IMR-90 (cell line): ENCODE results near the gene ZFR. TPM values are rescaled to one million over a fixed set of nuclear protein-coding genes. Genes with fewer than 3 reads are reported as not detected.

Source experiments
- ATAC-seq: fragments of 200-7000 bp; cut with Tn5 transposase; 2 replicates; pipeline ENCODE4 v1.9.1; 2020; ENCODE audit warnings: low read depth, mild to moderate bottlenecking, moderate library complexity
- BruUV-seq: library from RNA; stranded (reverse); fragments of 400-500 nt; replicated peaks from 2 replicates; lab custom pipeline; 2021; lab: Mats Ljungman, UMichigan
- CTCF ChIA-PET: fragments of 300-600 bp; formaldehyde crosslinking; extraction: SDS; loops from one replicate; lab custom pipeline; 2021; ENCODE audit warnings: antibody characterized with exemption; lab: Yijun Ruan, JAX
- POLR2A ChIA-PET: fragments of 300-600 bp; sonication (Branson Sonifier 250); formaldehyde crosslinking; loops from one replicate; lab custom pipeline; 2022; ENCODE audit warnings: antibody characterized with exemption; ENCODE audit not compliant: unreplicated experiment; lab: Charles Lee
- DNase-seq: peaks from one replicate; pipeline ENCODE4 v3.0.0; 2013
- H2AFZ ChIP-seq: replicated peaks from 2 replicates; pipeline ENCODE3; 2013; ENCODE audit warnings: low read length, mild to moderate bottlenecking; ENCODE audit not compliant: poor library complexity
- H2AK5ac ChIP-seq: 2 replicates; pipeline ENCODE4 v1.6.1; 2013; ENCODE audit warnings: low read depth, low read length, inconsistent platforms
- H2AK9ac ChIP-seq: replicated peaks from 2 replicates; pipeline ENCODE3; 2013; ENCODE audit warnings: mild to moderate bottlenecking, low read depth, low read length, moderate library complexity; ENCODE audit not compliant: poor library complexity
- H2BK120ac ChIP-seq: 2 replicates; pipeline ENCODE4 v1.6.1; 2013; ENCODE audit warnings: low read depth, low read length, inconsistent platforms
- H2BK15ac ChIP-seq: 3 replicates; pipeline ENCODE4 v1.6.1; 2013; ENCODE audit warnings: low read depth, low read length, inconsistent platforms
- H2BK20ac ChIP-seq: 2 replicates; pipeline ENCODE4 v1.6.1; 2013; ENCODE audit warnings: low read depth, mild to moderate bottlenecking, inconsistent platforms, low read length, moderate library complexity
- H2BK5ac ChIP-seq: 2 replicates; pipeline ENCODE4 v1.6.1; 2013; ENCODE audit warnings: mild to moderate bottlenecking, low read depth, low read length, inconsistent platforms; ENCODE audit not compliant: poor library complexity, severe bottlenecking
- H3K14ac ChIP-seq: replicated peaks from 2 replicates; pipeline ENCODE4 v1.6.1; 2013; ENCODE audit warnings: low read depth, low read length, inconsistent platforms
- H3K18ac ChIP-seq: 2 replicates; pipeline ENCODE4 v1.6.1; 2013; ENCODE audit warnings: low read depth, low read length, control low read depth
- H3K23ac ChIP-seq: 2 replicates; pipeline ENCODE4 v1.6.1; 2013; ENCODE audit warnings: low read depth, low read length, inconsistent platforms
- H3K27ac ChIP-seq: 2 replicates; pipeline ENCODE4 v1.5.1; 2013; ENCODE audit warnings: mild to moderate bottlenecking, control low read depth, low read length; ENCODE audit not compliant: insufficient read depth
- H3K27me3 ChIP-seq: 2 replicates; pipeline ENCODE4 v1.6.1; 2013; ENCODE audit warnings: low read length; ENCODE audit not compliant: control insufficient read depth, insufficient read depth
- H3K36me3 ChIP-seq: 2 replicates; pipeline ENCODE4 v1.6.1; 2013; ENCODE audit warnings: low read length, mixed read lengths; ENCODE audit not compliant: control insufficient read depth, insufficient read depth
- H3K4ac ChIP-seq: 2 replicates; pipeline ENCODE4 v1.6.1; 2013; ENCODE audit warnings: low read depth, low read length, inconsistent platforms
- H3K4me1 ChIP-seq: 2 replicates; pipeline ENCODE4 v1.6.1; 2013; ENCODE audit warnings: low read length, mixed read lengths; ENCODE audit not compliant: control insufficient read depth, insufficient read depth
- H3K4me2 ChIP-seq: 2 replicates; pipeline ENCODE4 v1.6.1; 2013; ENCODE audit warnings: low read depth, mild to moderate bottlenecking, control low read depth, low read length, moderate library complexity
- H3K4me3 ChIP-seq: 2 replicates; pipeline ENCODE4 v1.5.1; 2013; ENCODE audit warnings: low read depth, mild to moderate bottlenecking, control low read depth, low read length, moderate library complexity; ENCODE audit not compliant: insufficient read depth
- H3K56ac ChIP-seq: 2 replicates; pipeline ENCODE4 v1.6.1; 2013; ENCODE audit warnings: low read length, inconsistent platforms; ENCODE audit not compliant: insufficient read depth; ENCODE audit errors: extremely low read depth
- H3K79me1 ChIP-seq, 2 experiments: 2 replicates each; pipeline ENCODE4 v1.6.1; 2013; ENCODE audit warnings: low read length in 2 of 2, inconsistent platforms in 1 of 2, low read depth in 1 of 2
- H3K9ac ChIP-seq: 2 replicates; pipeline ENCODE4 v1.6.1; 2013; ENCODE audit warnings: low read depth, low read length, control low read depth
- H3K9me1 ChIP-seq: 2 replicates; pipeline ENCODE4 v1.6.1; 2013; ENCODE audit warnings: low read length, inconsistent platforms; ENCODE audit not compliant: insufficient read depth
- H3K9me3 ChIP-seq: 2 replicates; pipeline ENCODE4 v1.6.1; 2013; ENCODE audit warnings: low read length; ENCODE audit not compliant: control insufficient read depth, insufficient read depth
- H4K20me1 ChIP-seq: 2 replicates; pipeline ENCODE4 v1.6.1; 2013; ENCODE audit warnings: low read length, inconsistent platforms; ENCODE audit not compliant: insufficient read depth
- H4K5ac ChIP-seq: 2 replicates; pipeline ENCODE4 v1.6.1; 2013; ENCODE audit warnings: mild to moderate bottlenecking, low read depth, low read length, control low read depth
- H4K8ac ChIP-seq, 2 experiments: 2 replicates each; pipeline ENCODE4 v1.6.1; 2013; ENCODE audit warnings: low read depth in 2 of 2, low read length in 2 of 2, control low read depth in 1 of 2, inconsistent platforms in 1 of 2
- H4K91ac ChIP-seq: 2 replicates; pipeline ENCODE4 v1.6.1; 2013; ENCODE audit warnings: low read depth, low read length, inconsistent platforms; ENCODE audit not compliant: insufficient read depth
- CEBPB ChIP-seq: IDR thresholded peaks from 2 replicates; pipeline ENCODE4 v1.6.1; 2012; ENCODE audit warnings: low read depth, low read length, improper control_type of control experiment
- ELK1 ChIP-seq: fragments of 150-350 bp; IDR thresholded peaks from 2 replicates; pipeline ENCODE4 v1.6.1; 2016; ENCODE audit warnings: low read depth, mild to moderate bottlenecking, low read length, moderate library complexity, borderline replicate concordance
- FOS ChIP-seq: fragments of 150-350 bp; IDR thresholded peaks from 2 replicates; pipeline ENCODE4 v1.6.1; 2016; ENCODE audit warnings: low read depth, low read length
- MAFK ChIP-seq: IDR thresholded peaks from 2 replicates; pipeline ENCODE4 v1.6.1; 2012; ENCODE audit warnings: low read depth, low read length, improper control_type of control experiment
- MAZ ChIP-seq: IDR thresholded peaks from 2 replicates; pipeline ENCODE4 v1.6.1; 2012; ENCODE audit warnings: low read depth, mild to moderate bottlenecking, low read length, improper control_type of control experiment, moderate library complexity, borderline replicate concordance
- MXI1 ChIP-seq: IDR thresholded peaks from 2 replicates; pipeline ENCODE4 v1.6.1; 2012; ENCODE audit warnings: low read depth, mild to moderate bottlenecking, low read length, moderate library complexity, borderline replicate concordance
- NFE2L2 ChIP-seq: fragments of 150-350 bp; IDR thresholded peaks from 2 replicates; pipeline ENCODE4 v1.6.1; 2016; ENCODE audit warnings: low read depth, mild to moderate bottlenecking, low read length
- POLR2A ChIP-seq: IDR thresholded peaks from 2 replicates; pipeline ENCODE4 v1.6.1; 2012; ENCODE audit warnings: mild to moderate bottlenecking, low read depth, low read length
- RAD21 ChIP-seq: IDR thresholded peaks from 2 replicates; pipeline ENCODE4 v1.6.1; 2012; ENCODE audit warnings: low read length, improper control_type of control experiment
- RCOR1 ChIP-seq: IDR thresholded peaks from 2 replicates; pipeline ENCODE4 v1.6.1; 2012; ENCODE audit warnings: mild to moderate bottlenecking, low read length, improper control_type of control experiment; ENCODE audit not compliant: insufficient replicate concordance
- SMC3 ChIP-seq: fragments of 150-350 bp; IDR thresholded peaks from 2 replicates; pipeline ENCODE4 v1.6.1; 2016; ENCODE audit warnings: low read depth, mild to moderate bottlenecking, antibody characterized with exemption, low read length, moderate library complexity
- dilution Hi-C: fragments of 300-500 bp; cut with HindIII; formaldehyde crosslinking; loops from one replicate; pipeline ENCODE4 v1.14.3; 2018; ENCODE audit warnings: low sequenced_read_pairs; ENCODE audit not compliant: unreplicated experiment
- in situ Hi-C: fragments of 300-500 bp; cut with MboI; formaldehyde crosslinking; loops from 3 replicates; pipeline ENCODE4 v1.14.3; 2019; ENCODE audit warnings: low sequenced_read_pairs, inconsistent platforms, mixed read lengths
- intact Hi-C: fragments of 100-400 bp; cut with micrococcal nuclease; formaldehyde crosslinking; loops from 2 replicates; pipeline ENCODE4 v1.10.0; 2022
- polyA plus RNA-seq, 3 experiments: library from polyadenylated mRNA; depleted of rRNA; stranded (reverse); fragments of >200 nt; gene quantifications; 2 replicates each; pipeline ENCODE4 v1.2.3, GENCODE V29; 2012; ENCODE audit warnings: low replicate concordance in 1 of 3
- total RNA-seq: library from RNA; depleted of rRNA; stranded (reverse); fragments of >200 nt; gene quantifications from 2 replicates; pipeline ENCODE4 v1.2.3, GENCODE V29; 2012

ZFR gene
- total and polyA plus RNA-seq, 2 of the 4 experiments (the other 2 are of a cell fraction), result 30.4 to 81.4 TPM

GRCh38 chr5:32384621-32385020 lies 59.9 kb downstream of the ZFR start:
- peaks cover 4% of the 10 kb centered on the region for H3K4me1 ChIP-seq
- no peak overlapping the region for H2AK5ac ChIP-seq
- no peak overlapping the region for H4K91ac ChIP-seq
- no peak overlapping the region for H2BK15ac ChIP-seq
- in situ Hi-C loops (no loop called here), dilution Hi-C loops (no loop called here), intact Hi-C loops (loop anchor here (5.0 kb wide), 1 partner anchor 152 kb away; no protein-coding TSS in a partner anchor)
- no peak overlapping the region for H2BK5ac ChIP-seq
- H2BK20ac ChIP-seq, result no peak overlapping the region
- ChIA-PET CTCF (no interaction called here), POLR2A (no interaction called here)
- no peak overlapping the region for H3K9ac ChIP-seq
- no peak overlapping the region for H2AK9ac ChIP-seq
- no peak overlapping the region for H3K27ac ChIP-seq
- TF ChIP-seq RCOR1, result no peak
- no peak for TF ChIP-seq POLR2A
- TF ChIP-seq RAD21, result no peak
- TF ChIP-seq SMC3, result no peak
- TF ChIP-seq MXI1, result no peak
- TF ChIP-seq MAFK, result no peak
- TF ChIP-seq ELK1, result no peak
- TF ChIP-seq NFE2L2, result no peak
- no peak for TF ChIP-seq FOS
- no peak for TF ChIP-seq MAZ
- TF ChIP-seq CEBPB, result no peak
- H3K14ac ChIP-seq, result no peak overlapping the region
- H2AFZ ChIP-seq, result no peak overlapping the region
- ATAC-seq (no peak), DNase-seq (no peak)
- H3K4me2 ChIP-seq, result no peak overlapping the region
- H3K79me1 ChIP-seq, result peaks cover 17 to 18% of the 10 kb centered on the region in 2 experiments
- H4K5ac ChIP-seq, result no peak overlapping the region
- no peak overlapping the region for H2BK120ac ChIP-seq
- H4K8ac ChIP-seq, result no peak overlapping the region
- H3K56ac ChIP-seq, result no peak overlapping the region
- no peak overlapping the region for H3K18ac ChIP-seq
- no peaks in the 10 kb centered on the region for H3K27me3 ChIP-seq
- no peaks in the 10 kb centered on the region for H4K20me1 ChIP-seq
- H3K23ac ChIP-seq, result no peak overlapping the region
- peaks cover 23% of the 10 kb centered on the region for H3K36me3 ChIP-seq
- H3K9me3 ChIP-seq, result no peaks in the 10 kb centered on the region
- H3K4ac ChIP-seq, result no peak overlapping the region
- H3K4me3 ChIP-seq, result no peak overlapping the region
- no TSS peak for BruUV-seq
- peaks cover 3% of the 10 kb centered on the region; the same call in 1 of the 2 replicates for H3K9me1 ChIP-seq
